GM23338 (cell line): Measurements from ENCODE around the gene SMU1. TPM values are rescaled to one million over a fixed set of nuclear protein-coding genes. Genes with fewer than 3 reads are reported as not detected.

ENCODE experiments used
- ATAC-seq: fragments of 200-7000 bp; cut with Tn5 transposase; 3 replicates; pipeline ENCODE4 v1.9.1; 2020
- DNase-seq: peaks from one replicate; pipeline ENCODE4 v3.0.0-alpha.2; 2015; ENCODE audit warnings: low spot score
- H2AFZ ChIP-seq: fragments of 200-600 bp; sonication (generic); 2 replicates; pipeline ENCODE4 v1.8.0; 2016; ENCODE audit warnings: antibody characterized with exemption, mild to moderate bottlenecking, moderate library complexity
- H3F3A ChIP-seq: fragments of 200-600 bp; sonication (generic); replicated peaks from 2 replicates; pipeline ENCODE4 v1.8.0; 2017; ENCODE audit warnings: antibody characterized with exemption, mixed run types, low read depth
- H3K27ac ChIP-seq: fragments of 200-600 bp; sonication (generic); 2 replicates; pipeline ENCODE4 v1.6.1; 2016; ENCODE audit warnings: low read depth
- H3K27me3 ChIP-seq: fragments of 200-600 bp; sonication (generic); 2 replicates; pipeline ENCODE4 v1.8.0; 2016; ENCODE audit warnings: mild to moderate bottlenecking, mixed run types, moderate library complexity; ENCODE audit not compliant: insufficient read depth
- H3K36me3 ChIP-seq: fragments of 200-600 bp; sonication (generic); 2 replicates; pipeline ENCODE4 v1.8.0; 2016; ENCODE audit warnings: mild to moderate bottlenecking; ENCODE audit not compliant: insufficient read depth
- H3K4me1 ChIP-seq: fragments of 200-600 bp; sonication (generic); 2 replicates; pipeline ENCODE4 v1.8.0; 2016; ENCODE audit warnings: mild to moderate bottlenecking, moderate library complexity; ENCODE audit not compliant: insufficient read depth
- H3K4me2 ChIP-seq: fragments of 200-600 bp; sonication (generic); 2 replicates; pipeline ENCODE4 v1.7.1; 2017; ENCODE audit warnings: mixed run types
- H3K4me3 ChIP-seq: fragments of 200-600 bp; sonication (generic); 2 replicates; pipeline ENCODE4 v1.6.1; 2016; ENCODE audit warnings: mixed run types
- H3K79me2 ChIP-seq: fragments of 200-600 bp; sonication (generic); replicated peaks from 2 replicates; pipeline ENCODE4 v1.8.0; 2017; ENCODE audit warnings: mild to moderate bottlenecking; ENCODE audit not compliant: insufficient read depth
- H3K9me2 ChIP-seq: fragments of 200-600 bp; sonication (generic); 2 replicates; pipeline ENCODE4 v1.8.0; 2017; ENCODE audit not compliant: insufficient read depth
- H4K20me1 ChIP-seq: fragments of 200-600 bp; sonication (generic); replicated peaks from 2 replicates; pipeline ENCODE4 v1.8.0; 2017; ENCODE audit warnings: mild to moderate bottlenecking; ENCODE audit not compliant: insufficient read depth
- H3K27ac Mint-ChIP-seq: 2 replicates; pipeline ENCODE4 v1.8.0; 2020; ENCODE audit warnings: inconsistent platforms, mild to moderate bottlenecking, moderate library complexity, mixed read lengths
- H3K27me3 Mint-ChIP-seq: 3 replicates; pipeline ENCODE4 v1.8.0; 2022; ENCODE audit warnings: low read depth, mild to moderate bottlenecking, moderate library complexity, mixed read lengths, inconsistent platforms; ENCODE audit not compliant: insufficient read depth, poor library complexity
- H3K36me3 Mint-ChIP-seq: 3 replicates; pipeline ENCODE4 v1.8.0; 2021; ENCODE audit warnings: low read depth, mild to moderate bottlenecking, inconsistent platforms, moderate library complexity, mixed read lengths
- H3K4me1 Mint-ChIP-seq: 3 replicates; pipeline ENCODE4 v1.8.0; 2020; ENCODE audit warnings: mild to moderate bottlenecking, inconsistent platforms, mixed read lengths
- H3K4me3 Mint-ChIP-seq: 3 replicates; pipeline ENCODE4 v1.8.0; 2021; ENCODE audit warnings: moderate library complexity, mild to moderate bottlenecking, inconsistent platforms, mixed read lengths
- H3K9me3 Mint-ChIP-seq: 3 replicates; pipeline ENCODE4 v1.8.0; 2020; ENCODE audit warnings: moderate library complexity, mild to moderate bottlenecking, inconsistent platforms, mixed read lengths
- CTCF ChIP-seq, 2 experiments: fragments of 200-600 bp in 1 of 2; sonication (generic) in 1 of 2; conservative IDR thresholded peaks; 2 replicates each; pipeline versions ENCODE4 v1.5.1 to v1.6.1; 2016 to 2017; ENCODE audit warnings: antibody characterized with exemption in 2 of 2, low read depth in 2 of 2, mild to moderate bottlenecking in 2 of 2, moderate library complexity in 1 of 2
- ETS1 ChIP-seq: IDR thresholded peaks from 2 replicates; pipeline ENCODE4 v1.6.1; 2016; ENCODE audit warnings: antibody characterized with exemption
- JUNB ChIP-seq: IDR thresholded peaks from one replicate; pipeline ENCODE4 v1.6.1; 2016; ENCODE audit warnings: antibody characterized with exemption; ENCODE audit not compliant: unreplicated experiment
- NANOG ChIP-seq: IDR thresholded peaks from 2 replicates; pipeline ENCODE4 v1.6.1; 2016; ENCODE audit warnings: antibody characterized with exemption, borderline replicate concordance
- POLR2AphosphoS5 ChIP-seq: IDR thresholded peaks from 2 replicates; pipeline ENCODE4 v1.6.1; 2016; ENCODE audit warnings: antibody characterized with exemption, low read depth
- REST ChIP-seq: IDR thresholded peaks from one replicate; pipeline ENCODE4 v1.6.1; 2018; ENCODE audit warnings: antibody characterized with exemption; ENCODE audit not compliant: unreplicated experiment
- STAT1 ChIP-seq: IDR thresholded peaks from one replicate; pipeline ENCODE4 v1.6.1; 2016; ENCODE audit warnings: antibody characterized with exemption; ENCODE audit not compliant: unreplicated experiment
- ZNF114 ChIP-seq: fragments of 250-450 bp; sonication (Bioruptor Pico); IDR thresholded peaks from 2 replicates; pipeline ENCODE4 v1.5.0; 2020; ENCODE audit warnings: mild to moderate bottlenecking, moderate library complexity
- ZNF331 ChIP-seq: fragments of 250-450 bp; sonication (Bioruptor Pico); IDR thresholded peaks from 2 replicates; pipeline ENCODE4 v1.5.0; 2020; ENCODE audit warnings: low read depth, mild to moderate bottlenecking, moderate library complexity
- polyA plus RNA-seq: library from polyadenylated mRNA; unstranded; fragments of >200 nt; fragmentation: Nextera tagmentation; extraction: Ambion mirVana; gene quantifications from 2 replicates; pipeline ENCODE4 v1.2.1, GENCODE V29; 2016
- total RNA-seq: library from RNA; depleted of rRNA; stranded (reverse); fragments of >200 nt; shearing (Covaris generic); gene quantifications from 2 replicates; pipeline ENCODE4 v1.2.3, GENCODE V29; 2014

Gene SMU1
- total and polyA plus RNA-seq, 2 experiments from 2014 or later: 14.3 to 23.8 TPM

GRCh38 chr9:33123407-33124031 lies 47.0 kb upstream of the SMU1 start:
- Histone ChIP-seq H3K36me3 (no peaks in the 10 kb centered on the region), H3K4me1 (no peaks in the 10 kb centered on the region), H2AFZ (no peak overlapping the region), H3K9me2 (peaks cover 4% of the 10 kb centered on the region; the same call in 1 of the 2 replicates), H3K27me3 (no peaks in the 10 kb centered on the region), H3K4me3 (no peak overlapping the region), H3K4me2 (no peak overlapping the region), H3K27ac (no peak overlapping the region), H3K79me2 (no peaks in the 10 kb centered on the region), H3F3A (no peaks in the 10 kb centered on the region), H4K20me1 (no peaks in the 10 kb centered on the region; the same call in 1 of the 2 replicates)
- Mint-ChIP-seq H3K27me3 (peaks cover 2% of the 10 kb centered on the region), H3K4me1 (peaks cover 6% of the 10 kb centered on the region), H3K4me3 (no peak overlapping the region), H3K27ac (no peak overlapping the region), H3K9me3 (no peaks in the 10 kb centered on the region), H3K36me3 (peaks cover 8% of the 10 kb centered on the region)
- DNase-seq (no peak), ATAC-seq (no peak)
- TF ChIP-seq REST (no peak), CTCF (conservative IDR thresholded peaks at IDR 0.05; ENCODE audit: low read depth in 2 of 2) (no peak), POLR2AphosphoS5 (no peak), ETS1 (no peak), JUNB (no peak), ZNF331 (no peak)

GRCh38 chr9:33120620-33121019 lies 44.1 kb upstream of the SMU1 start:
- Histone ChIP-seq H3K79me2 (no peaks in the 10 kb centered on the region), H3K4me3 (no peak overlapping the region), H3K27ac (no peak overlapping the region), H3K4me2 (no peak overlapping the region), H3K36me3 (no peaks in the 10 kb centered on the region), H3K4me1 (no peaks in the 10 kb centered on the region), H4K20me1 (no peaks in the 10 kb centered on the region; the same call in 1 of the 2 replicates), H3K9me2 (0 out of 2 replicates have a peak, but pooled peaks cover under 1% of the 10 kb centered on the region), H3F3A (no peaks in the 10 kb centered on the region), H2AFZ (no peak overlapping the region), H3K27me3 (no peaks in the 10 kb centered on the region)
- Mint-ChIP-seq H3K4me3 (no peak overlapping the region), H3K9me3 (no peaks in the 10 kb centered on the region), H3K36me3 (no peaks in the 10 kb centered on the region), H3K27ac (peak overlapping the region; percentile 43), H3K27me3 (peaks cover 2% of the 10 kb centered on the region), H3K4me1 (peaks cover 6% of the 10 kb centered on the region)
- DNase-seq: no peak
- ATAC-seq: no peak
- TF ChIP-seq STAT1 (no peak), CTCF (conservative IDR thresholded peaks at IDR 0.05; ENCODE audit: low read depth in 2 of 2) (no peak), REST (no peak), ZNF114 (CRISPR knock-in tag) (no peak), NANOG (no peak), ETS1 (no peak), ZNF331 (no peak)
